Measurements from ENCODE around the gene SELPLG. TPM values are rescaled to one million over a fixed set of nuclear protein-coding genes. Genes with fewer than 3 reads are reported as not detected.

SELPLG gene
- total RNA-seq, 1 donor from 2014 or later: not detected

DNA sequence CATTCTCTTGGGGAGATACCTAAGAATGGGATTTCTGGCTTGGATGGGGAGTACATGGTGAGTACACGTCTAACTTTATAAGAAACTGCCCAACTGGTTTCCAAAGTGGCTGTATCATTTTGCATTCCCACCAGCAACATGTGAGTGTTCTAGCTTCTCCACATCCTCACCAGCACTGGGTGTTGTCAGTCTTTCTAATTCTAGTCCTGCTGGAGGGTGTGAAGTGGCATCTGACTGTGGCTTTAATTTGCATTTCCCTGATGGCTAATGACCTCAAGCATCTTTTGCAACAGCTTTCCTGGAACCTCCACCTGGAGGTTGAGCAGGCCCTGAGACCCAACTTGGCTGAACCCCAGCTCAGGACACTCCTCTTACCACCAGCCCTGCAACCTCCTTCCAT, 17.8 kb downstream of the SELPLG start:
- Mint-ChIP-seq H3K27me3 (ENCODE audit: insufficient read depth, low read depth) (peaks cover 21% of the 10 kb centered on the region), H3K9me3 (no peaks in the 10 kb centered on the region), H3K4me3 (no peak overlapping the region), H3K27ac (no peak overlapping the region), H3K36me3 (no peaks in the 10 kb centered on the region), H3K4me1 (peaks cover 15% of the 10 kb centered on the region)
- no peak overlapping the region for H3K4me3 ChIP-seq
- H3K9me3 ChIP-seq (ENCODE audit: low read depth): no peaks in the 10 kb centered on the region
- TF ChIP-seq EZH2 (IDR thresholded peaks at IDR 0.05) (no peak), EZH2phosphoT487 (IDR thresholded peaks at IDR 0.05) (no peak)
- TF ChIP-seq, protein P1, sequence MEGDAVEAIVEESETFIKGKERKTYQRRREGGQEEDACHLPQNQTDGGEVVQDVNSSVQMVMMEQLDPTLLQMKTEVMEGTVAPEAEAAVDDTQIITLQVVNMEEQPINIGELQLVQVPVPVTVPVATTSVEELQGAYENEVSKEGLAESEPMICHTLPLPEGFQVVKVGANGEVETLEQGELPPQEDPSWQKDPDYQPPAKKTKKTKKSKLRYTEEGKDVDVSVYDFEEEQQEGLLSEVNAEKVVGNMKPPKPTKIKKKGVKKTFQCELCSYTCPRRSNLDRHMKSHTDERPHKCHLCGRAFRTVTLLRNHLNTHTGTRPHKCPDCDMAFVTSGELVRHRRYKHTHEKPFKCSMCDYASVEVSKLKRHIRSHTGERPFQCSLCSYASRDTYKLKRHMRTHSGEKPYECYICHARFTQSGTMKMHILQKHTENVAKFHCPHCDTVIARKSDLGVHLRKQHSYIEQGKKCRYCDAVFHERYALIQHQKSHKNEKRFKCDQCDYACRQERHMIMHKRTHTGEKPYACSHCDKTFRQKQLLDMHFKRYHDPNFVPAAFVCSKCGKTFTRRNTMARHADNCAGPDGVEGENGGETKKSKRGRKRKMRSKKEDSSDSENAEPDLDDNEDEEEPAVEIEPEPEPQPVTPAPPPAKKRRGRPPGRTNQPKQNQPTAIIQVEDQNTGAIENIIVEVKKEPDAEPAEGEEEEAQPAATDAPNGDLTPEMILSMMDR (IDR thresholded peaks at IDR 0.05): no peak
- H3K79me2 ChIP-seq (ENCODE audit: low read depth): no peaks in the 10 kb centered on the region
- H3K4me1 ChIP-seq: peaks cover 3% of the 10 kb centered on the region
- no peaks in the 10 kb centered on the region for H4K20me1 ChIP-seq (ENCODE audit: low read depth)
- H3K9ac ChIP-seq: no peak overlapping the region
- H3K4me2 ChIP-seq: no peak overlapping the region
- no peaks in the 10 kb centered on the region for H3K36me3 ChIP-seq
- H3K27me3 ChIP-seq: no peaks in the 10 kb centered on the region
- no peak for DNase-seq (ENCODE audit: low spot score)
- no peaks in the 10 kb centered on the region for H3F3A ChIP-seq (ENCODE audit: low read depth)
- H2AFZ ChIP-seq (replicated peaks): no peak overlapping the region
- no peak overlapping the region for H3K27ac ChIP-seq

DNA sequence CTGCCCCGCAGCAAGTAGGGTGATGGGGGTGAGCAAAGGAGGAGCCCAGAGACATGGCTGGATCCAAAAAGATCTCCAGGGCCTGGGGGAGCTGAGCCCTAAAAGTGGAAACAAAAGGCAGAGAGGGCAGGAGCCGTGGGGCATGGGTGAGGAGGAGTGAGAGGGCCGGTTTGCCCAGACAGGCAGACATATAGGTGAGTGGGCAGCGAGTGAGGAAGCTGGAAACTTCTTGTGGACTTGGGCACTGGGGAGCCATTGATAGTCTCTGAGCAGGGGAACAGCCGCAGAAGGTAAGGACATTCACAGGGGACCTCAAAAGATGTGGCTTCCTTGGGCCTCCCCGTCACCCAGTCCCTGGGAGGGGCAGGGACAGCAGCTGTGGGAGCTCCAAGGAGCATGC, 19.1 kb downstream of the SELPLG start:
- no peak overlapping the region for H3K27ac Mint-ChIP-seq
- Histone ChIP-seq H3K4me2 (no peak overlapping the region), H3K79me2 (ENCODE audit: low read depth) (no peaks in the 10 kb centered on the region), H4K20me1 (ENCODE audit: low read depth) (no peaks in the 10 kb centered on the region), H3K4me3 (no peak overlapping the region), H2AFZ (replicated peaks) (no peak overlapping the region), H3K4me1 (peaks cover 3% of the 10 kb centered on the region), H3K36me3 (no peaks in the 10 kb centered on the region), H3K27ac (no peak overlapping the region), H3K27me3 (no peaks in the 10 kb centered on the region), H3K9ac (no peak overlapping the region), H3F3A (ENCODE audit: low read depth) (no peaks in the 10 kb centered on the region), H3K9me3 (ENCODE audit: low read depth) (no peaks in the 10 kb centered on the region)
- no peaks in the 10 kb centered on the region for H3K36me3 Mint-ChIP-seq
- DNase-seq (ENCODE audit: low spot score): no peak
- H3K4me1 Mint-ChIP-seq: peaks cover 13% of the 10 kb centered on the region
- H3K9me3 Mint-ChIP-seq: no peaks in the 10 kb centered on the region
- H3K4me3 Mint-ChIP-seq: no peak overlapping the region
- no peak for TF ChIP-seq EZH2 (IDR thresholded peaks at IDR 0.05)
- TF ChIP-seq, protein P1 (IDR thresholded peaks at IDR 0.05): no peak
- no peak for TF ChIP-seq EZH2phosphoT487 (IDR thresholded peaks at IDR 0.05)
- peaks cover 26% of the 10 kb centered on the region for H3K27me3 Mint-ChIP-seq (ENCODE audit: insufficient read depth, low read depth)

DNA sequence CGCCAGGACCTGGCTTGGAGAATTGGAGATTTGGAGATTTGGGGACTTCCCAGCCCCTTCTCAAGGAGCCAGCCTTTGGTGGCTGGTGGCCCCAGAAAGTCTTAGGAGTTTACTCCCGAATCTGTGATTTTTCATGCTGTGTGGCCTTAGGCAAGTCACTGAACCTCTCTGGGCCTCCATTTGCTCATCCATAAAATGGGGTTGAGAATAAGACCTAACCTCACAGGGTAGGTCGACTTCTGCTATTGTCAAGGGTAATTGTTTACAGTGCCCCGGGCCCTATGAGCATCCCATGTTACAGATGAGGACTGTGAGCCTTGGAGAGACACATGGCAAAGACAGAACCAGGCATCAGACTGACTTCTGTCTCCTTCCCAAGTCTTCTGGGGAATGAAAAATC, 19.7 kb downstream of the SELPLG start:
- H2AFZ ChIP-seq (replicated peaks): no peak overlapping the region
- Mint-ChIP-seq H3K9me3 (no peaks in the 10 kb centered on the region), H3K27ac (no peak overlapping the region), H3K4me1 (peaks cover 12% of the 10 kb centered on the region), H3K27me3 (ENCODE audit: insufficient read depth, low read depth) (peaks cover 23% of the 10 kb centered on the region), H3K36me3 (no peaks in the 10 kb centered on the region), H3K4me3 (no peak overlapping the region)
- no peak overlapping the region for H3K4me2 ChIP-seq
- H3K4me1 ChIP-seq: peaks cover 3% of the 10 kb centered on the region
- no peak overlapping the region for H3K4me3 ChIP-seq
- no peaks in the 10 kb centered on the region for H3F3A ChIP-seq (ENCODE audit: low read depth)
- H4K20me1 ChIP-seq (ENCODE audit: low read depth): no peaks in the 10 kb centered on the region
- no peaks in the 10 kb centered on the region for H3K27me3 ChIP-seq
- TF ChIP-seq, protein P1 (IDR thresholded peaks at IDR 0.05): no peak
- TF ChIP-seq EZH2phosphoT487 (IDR thresholded peaks at IDR 0.05) (no peak), EZH2 (IDR thresholded peaks at IDR 0.05) (no peak)
- no peak overlapping the region for H3K9ac ChIP-seq
- no peaks in the 10 kb centered on the region for H3K9me3 ChIP-seq (ENCODE audit: low read depth)
- no peak overlapping the region for H3K27ac ChIP-seq
- H3K36me3 ChIP-seq: no peaks in the 10 kb centered on the region
- H3K79me2 ChIP-seq (ENCODE audit: low read depth): no peaks in the 10 kb centered on the region
- DNase-seq (ENCODE audit: low spot score): no peak

All from neural progenitor cell (in vitro differentiated cells).